ENCODE data around the gene PSMD13. TPM values are rescaled to one million over a fixed set of nuclear protein-coding genes. Genes with fewer than 3 reads are reported as not detected.

PSMD13 gene
- total and polyA plus RNA-seq, 2 of the 13 experiments (the other 11 are each of a cell fraction or from before 2014, with no cell fraction given): 83.0 to 117 TPM

DNA sequence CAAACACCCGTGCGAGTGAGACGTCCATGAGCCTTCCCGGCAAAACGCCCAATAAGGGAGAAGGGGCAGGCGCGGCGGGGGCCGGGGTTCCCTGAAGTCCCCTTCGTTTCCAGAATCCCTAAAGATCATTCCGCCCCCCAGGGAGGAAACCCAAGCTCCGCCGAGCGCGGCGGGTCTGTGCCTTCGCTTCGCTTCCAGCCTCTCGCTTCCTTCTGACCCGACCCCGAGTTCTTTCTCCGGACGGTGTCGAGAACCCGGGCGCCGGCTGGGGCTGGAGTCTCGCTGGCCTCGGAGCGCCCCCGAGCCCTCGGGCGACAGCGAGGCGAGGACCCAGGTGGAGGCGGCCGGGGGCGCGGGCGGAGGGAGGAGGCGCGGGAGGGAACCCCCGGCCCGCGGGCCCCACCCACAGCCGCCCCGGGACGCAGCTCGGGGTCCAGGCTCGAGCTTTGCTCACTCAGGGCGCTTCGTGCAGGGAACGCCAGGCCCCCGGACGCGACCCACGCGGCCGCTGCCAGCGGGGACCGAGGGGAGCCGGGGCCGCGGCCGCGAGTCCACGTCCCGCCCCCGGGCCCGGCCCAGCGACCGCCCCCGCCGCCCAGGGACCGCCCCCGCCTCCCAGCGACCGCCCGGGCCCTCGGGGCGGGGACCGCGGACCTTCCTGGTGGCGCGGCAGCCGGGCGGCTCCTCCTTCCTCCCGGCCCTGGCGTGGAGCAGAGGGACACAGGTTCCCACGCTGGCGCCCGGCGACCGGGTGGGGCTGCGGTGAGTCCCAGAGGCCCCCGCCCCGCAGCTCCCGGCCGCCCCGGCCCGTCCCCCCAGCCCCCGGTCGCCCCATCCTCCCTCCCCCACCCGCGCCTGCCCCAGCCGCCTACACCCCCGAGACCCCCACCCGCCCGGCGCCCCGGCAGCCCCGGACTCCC is 52.0 kb downstream of the PSMD13 start, which contains the start of gene PGGHG (continued):
- TF ChIP-seq KIAA2018 (CRISPR knock-in tag; IDR thresholded peaks at IDR 0.05; ENCODE audit: borderline replicate concordance) (no peak), RBM22 (optimal IDR thresholded peaks at IDR 0.05; ENCODE audit: low read length) (no peak), UBTF (CRISPR knock-in tag; IDR thresholded peaks at IDR 0.05) (0 out of 2 replicates have a peak, but pooled peaks have one; percentile 28), REPIN1 (CRISPR knock-in tag; IDR thresholded peaks at IDR 0.05; ENCODE audit: borderline replicate concordance, low read depth) (no peak), ZNF431 (CRISPR knock-in tag; IDR thresholded peaks at IDR 0.05; ENCODE audit: borderline replicate concordance, low read depth) (no peak), MAZ (IDR thresholded peaks at IDR 0.05; ENCODE audit: borderline replicate concordance, low read depth, low read length) (no peak), MAZ (CRISPR knock-in tag; IDR thresholded peaks at IDR 0.05; ENCODE audit: low read depth) (no peak)

Measured in HepG2 (cell line).